GM12865 (cell line): ENCODE data around the gene STN1.

Experiments
- DNase-seq: peaks from one replicate; pipeline ENCODE4 v3.0.0; 2010; ENCODE audit warnings: low read depth
- H3K4me3 ChIP-seq: 2 replicates; pipeline ENCODE4 v1.5.1; 2011; ENCODE audit warnings: mild to moderate bottlenecking, low read depth, low read length, control low read depth
- CTCF ChIP-seq: IDR thresholded peaks from 2 replicates; pipeline ENCODE4 v1.5.1; 2011; ENCODE audit warnings: low read length, control low read depth, low read depth, inconsistent platforms; ENCODE audit not compliant: insufficient read depth; ENCODE audit errors: missing control alignments

STN1 gene

DNA sequence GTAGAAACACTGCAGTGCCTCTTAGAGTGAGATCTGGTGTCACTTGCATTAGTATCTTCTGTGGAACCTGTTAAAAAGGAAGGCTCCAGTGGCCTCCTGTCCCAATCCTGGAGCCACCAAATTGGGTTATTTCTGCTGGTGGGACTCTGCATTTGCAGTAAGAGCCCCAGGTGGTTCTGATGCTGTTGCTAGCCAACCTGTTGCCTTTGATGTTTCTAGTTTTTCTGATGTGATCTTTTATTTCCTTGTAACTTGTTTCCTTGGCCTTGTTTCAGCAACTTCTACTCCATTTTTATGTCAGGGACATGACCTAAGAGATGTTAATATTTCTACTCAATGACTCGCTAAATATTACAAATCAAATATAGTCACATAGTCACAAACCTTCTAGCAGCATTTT lies 12.5 kb upstream of the STN1 start:
- DNase-seq, result no peak
- no peak for TF ChIP-seq CTCF
- no peak overlapping the region for H3K4me3 ChIP-seq

DNA sequence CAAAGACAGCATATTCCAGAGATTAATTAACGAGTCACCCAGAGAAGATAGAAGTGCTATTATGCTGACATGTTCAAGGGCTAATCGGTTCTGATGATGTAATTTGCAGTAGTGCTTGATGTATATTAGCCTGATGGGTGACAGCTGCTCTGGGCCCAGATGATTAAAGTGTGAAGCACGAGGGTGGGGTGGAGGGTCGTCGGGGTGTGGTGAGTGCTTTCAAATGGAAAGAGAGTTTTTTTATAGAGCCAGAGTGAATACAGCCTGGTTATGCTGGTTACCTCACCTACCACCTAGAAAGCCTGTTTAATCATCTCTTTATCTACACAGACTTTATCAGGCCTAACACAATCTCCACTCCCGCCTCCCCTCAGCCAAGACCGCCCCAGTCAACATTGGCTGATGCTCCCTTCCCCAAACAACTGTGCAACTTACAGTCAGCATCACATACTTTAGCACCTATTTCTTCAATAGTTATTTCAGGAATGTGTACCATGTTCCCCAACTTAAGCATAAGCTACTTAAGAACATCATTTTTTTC lies 11.5 kb upstream of the STN1 start:
- no peak for DNase-seq
- no peak overlapping the region for H3K4me3 ChIP-seq
- TF ChIP-seq CTCF, result no peak

GRCh38 chr10:103928784-103929183 lies 10.8 kb upstream of the STN1 start:
- no peak for DNase-seq
- no peak overlapping the region for H3K4me3 ChIP-seq
- no peak for TF ChIP-seq CTCF

DNA sequence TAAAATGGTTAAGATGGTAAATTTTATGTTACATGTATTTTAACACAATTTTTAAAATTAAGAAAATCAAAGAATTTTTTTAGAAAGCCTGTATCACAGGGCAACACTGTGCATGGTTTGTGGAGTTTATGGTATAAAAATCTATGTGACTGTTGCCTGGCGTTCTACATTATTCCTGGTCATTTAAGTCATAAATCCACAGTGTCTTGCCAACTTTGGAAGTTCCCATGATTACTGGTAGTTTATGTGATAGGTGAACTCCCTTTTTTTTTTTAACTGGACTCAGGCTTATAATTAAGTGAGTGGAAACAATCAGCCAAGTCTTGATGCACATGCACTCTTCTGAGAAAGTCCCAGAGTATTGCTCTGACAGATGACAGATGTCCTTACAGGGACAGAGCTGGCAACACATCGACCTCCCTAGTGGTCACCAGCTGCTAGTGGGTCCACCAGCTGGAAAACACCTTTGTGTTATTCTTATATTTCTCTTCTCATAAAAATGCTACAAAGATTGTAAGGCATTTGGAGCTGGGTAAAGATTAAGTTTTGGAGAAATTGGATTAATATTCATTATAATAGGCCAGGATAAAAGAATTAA lies 8.8 kb upstream of the STN1 start:
- H3K4me3 ChIP-seq, result no peak overlapping the region
- peak; percentile 4 for TF ChIP-seq CTCF
- DNase-seq, result no peak

- no peak overlapping the region for H3K4me3 ChIP-seq
- no peak for DNase-seq
- TF ChIP-seq CTCF, result no peak
Observed at GRCh38 chr10:103925591-103925990, 7.6 kb upstream of the STN1 start.

DNA sequence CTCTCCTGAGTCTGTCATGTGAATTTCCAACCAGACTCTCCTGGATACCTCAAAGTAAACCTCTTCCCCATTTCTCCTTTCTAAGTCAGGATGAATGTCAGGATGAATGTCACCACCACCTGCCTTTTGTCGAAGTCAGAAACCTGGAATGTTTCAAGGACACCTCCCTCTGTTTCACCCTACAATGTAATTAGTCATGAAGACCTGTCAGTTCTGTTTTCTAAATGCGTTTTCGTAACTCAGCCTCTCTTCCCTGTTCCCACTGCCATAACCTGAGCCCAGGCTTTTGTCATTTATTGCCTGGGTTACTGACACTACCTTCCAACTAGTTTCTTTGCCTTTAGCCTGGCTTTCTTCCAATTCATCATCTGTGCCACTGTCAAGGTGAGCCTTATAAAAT lies 5.5 kb upstream of the STN1 start:
- no peak for DNase-seq
- H3K4me3 ChIP-seq, result no peak overlapping the region
- TF ChIP-seq CTCF, result no peak

DNA sequence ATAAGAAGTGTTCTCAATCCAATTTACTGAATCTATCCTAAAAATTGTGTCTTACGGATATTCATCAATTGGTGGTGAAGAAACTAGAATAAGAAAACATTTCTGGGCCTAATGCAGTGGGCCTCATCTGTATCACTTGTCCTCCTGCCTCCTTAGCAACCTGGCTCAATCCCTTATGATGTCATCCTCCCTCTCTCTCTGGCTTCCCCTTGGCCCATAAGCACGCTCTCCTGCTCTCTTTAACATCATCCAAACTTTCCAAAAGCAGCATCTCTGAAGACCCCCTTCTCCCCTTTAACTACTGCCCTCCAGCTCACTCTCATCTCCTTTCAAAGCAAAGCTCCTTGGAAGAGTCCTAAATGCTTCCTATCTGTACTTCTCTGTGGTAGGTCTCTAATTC lies 4.7 kb upstream of the STN1 start:
- no peak for TF ChIP-seq CTCF
- H3K4me3 ChIP-seq, result no peak overlapping the region
- DNase-seq, result no peak
